Hepatocyte (in vitro differentiated cells): Measurements from ENCODE around the gene FKBP6.
"Not testable (repeated sequence)": the region's sequence is repeated elsewhere in the genome, so short reads cannot be mapped to it uniquely, and the experiment has no call there.

Source experiments
- EZH2 ChIP-seq: fragments of 200-600 bp; sonication (generic); IDR thresholded peaks from 2 replicates; pipeline ENCODE4 v1.6.1; 2016; ENCODE audit warnings: antibody characterized with exemption, mild to moderate bottlenecking, borderline replicate concordance
- EZH2phosphoT487 ChIP-seq: fragments of 200-600 bp; sonication (generic); IDR thresholded peaks from one replicate; pipeline ENCODE4 v1.6.1; 2018; ENCODE audit warnings: antibody characterized with exemption, mild to moderate bottlenecking, low read depth, moderate library complexity; ENCODE audit not compliant: unreplicated experiment, severe bottlenecking
- TF ChIP-seq, protein P1 (sequence below): fragments of 200-600 bp; sonication (generic); IDR thresholded peaks from 2 replicates; pipeline ENCODE4 v1.5.1; 2016; ENCODE audit warnings: antibody characterized with exemption, mild to moderate bottlenecking; ENCODE audit not compliant: poor library complexity

DNA sequence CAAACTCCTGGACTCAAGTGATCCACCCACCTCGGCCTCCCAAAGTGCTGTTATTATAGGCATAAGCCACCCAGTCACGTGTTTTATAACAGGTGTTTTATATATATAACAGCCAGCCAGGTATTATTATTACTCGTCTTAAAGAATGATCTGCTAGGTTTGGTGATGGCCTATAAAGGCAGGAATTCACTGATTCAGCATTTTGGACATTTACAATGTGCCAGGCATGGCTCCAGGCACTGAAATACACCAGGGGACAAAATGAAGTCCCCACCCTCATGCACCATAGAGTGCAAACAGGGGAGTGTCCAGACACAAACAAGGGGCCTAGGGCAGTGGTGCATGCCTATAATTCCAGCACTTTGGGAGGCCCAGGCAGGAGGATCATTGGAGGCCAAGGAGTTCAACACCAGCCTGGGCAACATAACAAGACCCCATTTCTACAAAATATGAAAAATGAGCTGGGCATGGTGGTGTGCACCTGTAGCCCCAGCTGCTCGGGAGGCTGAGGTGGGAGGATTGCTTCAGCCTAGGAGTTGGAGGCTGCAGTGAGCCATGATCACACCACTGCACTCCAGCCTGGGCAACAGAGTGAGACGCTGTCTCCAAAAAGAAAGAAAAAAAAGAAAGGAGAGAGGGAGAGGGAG is 4.4 kb upstream of the FKBP6 start:
- TF ChIP-seq, protein P1, sequence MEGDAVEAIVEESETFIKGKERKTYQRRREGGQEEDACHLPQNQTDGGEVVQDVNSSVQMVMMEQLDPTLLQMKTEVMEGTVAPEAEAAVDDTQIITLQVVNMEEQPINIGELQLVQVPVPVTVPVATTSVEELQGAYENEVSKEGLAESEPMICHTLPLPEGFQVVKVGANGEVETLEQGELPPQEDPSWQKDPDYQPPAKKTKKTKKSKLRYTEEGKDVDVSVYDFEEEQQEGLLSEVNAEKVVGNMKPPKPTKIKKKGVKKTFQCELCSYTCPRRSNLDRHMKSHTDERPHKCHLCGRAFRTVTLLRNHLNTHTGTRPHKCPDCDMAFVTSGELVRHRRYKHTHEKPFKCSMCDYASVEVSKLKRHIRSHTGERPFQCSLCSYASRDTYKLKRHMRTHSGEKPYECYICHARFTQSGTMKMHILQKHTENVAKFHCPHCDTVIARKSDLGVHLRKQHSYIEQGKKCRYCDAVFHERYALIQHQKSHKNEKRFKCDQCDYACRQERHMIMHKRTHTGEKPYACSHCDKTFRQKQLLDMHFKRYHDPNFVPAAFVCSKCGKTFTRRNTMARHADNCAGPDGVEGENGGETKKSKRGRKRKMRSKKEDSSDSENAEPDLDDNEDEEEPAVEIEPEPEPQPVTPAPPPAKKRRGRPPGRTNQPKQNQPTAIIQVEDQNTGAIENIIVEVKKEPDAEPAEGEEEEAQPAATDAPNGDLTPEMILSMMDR = not testable (repeated sequence)
- TF ChIP-seq EZH2, EZH2phosphoT487: not testable (repeated sequence)
